ENCODE results near the gene KIF2A. TPM values are rescaled to one million over a fixed set of nuclear protein-coding genes. Genes with fewer than 3 reads are reported as not detected.

The KIF2A gene
- total and polyA plus RNA-seq, 2 of the 8 experiments (the other 6 are each of a cell fraction or from before 2014, with no cell fraction given): 18.4 to 97.1 TPM

GRCh38 chr5:62340979-62341378 is 35.0 kb downstream of the KIF2A start:
- H3K56ac ChIP-seq (replicated peaks; ENCODE audit: insufficient read length, low read depth, low read length): no peak overlapping the region
- H3K4me1 ChIP-seq (replicated peaks in 1 of 4; ENCODE audit: control insufficient read depth in 3 of 4, insufficient read depth in 4 of 4, low read length in 3 of 4): no peaks in the 10 kb centered on the region
- DNase-seq (ENCODE audit: low read depth in 1 of 2, low spot score in 2 of 2) (no peak), FAIRE-seq (no peak)
- CTCF ChIA-PET (ENCODE audit: partially characterized antibody): interaction anchor here (0.6 to 1.6 kb wide), 9 partner anchors 10 to 165 kb away, joined by 3 to 4 read pairs (median 3); no protein-coding TSS in a partner anchor
- no peak overlapping the region for H2AK5ac ChIP-seq (ENCODE audit: low read depth, low read length)
- H3K9me3 ChIP-seq (ENCODE audit: insufficient read depth in 2 of 2, low read depth in 1 of 2, low read length in 1 of 2): no peaks in the 10 kb centered on the region
- peaks cover 5 to 12% of the 10 kb centered on the region in 2 experiments for H4K20me1 ChIP-seq (replicated peaks in 1 of 2; ENCODE audit: control insufficient read depth in 1 of 2, insufficient read depth in 2 of 2, low read length in 2 of 2)
- no peak overlapping the region for H3K4me3 ChIP-seq (ENCODE audit: extremely low read depth in 1 of 4, insufficient read depth in 2 of 4, low read depth in 3 of 4, low read length in 4 of 4)
- no peak overlapping the region for H3K14ac ChIP-seq (ENCODE audit: insufficient read length)
- H3K79me1 ChIP-seq (ENCODE audit: low read depth, low read length): peaks cover 3% of the 10 kb centered on the region; the same call in 1 of the 2 replicates
- H3K18ac ChIP-seq (ENCODE audit: extremely low read depth, low read length): no peak overlapping the region
- H2BK5ac ChIP-seq (ENCODE audit: low read depth, low read length): no peak overlapping the region
- H3K9ac ChIP-seq (replicated peaks in 1 of 4; ENCODE audit: extremely low read depth in 1 of 4, low read depth in 3 of 4, low read length in 3 of 4): no peak overlapping the region
- H3K23me2 ChIP-seq (ENCODE audit: low read depth, low read length): no peaks in the 10 kb centered on the region
- no peak overlapping the region for H2BK15ac ChIP-seq (ENCODE audit: low read length)
- H3K4me2 ChIP-seq (ENCODE audit: insufficient read depth in 1 of 2, low read depth in 2 of 2, low read length in 2 of 2): no peak overlapping the region
- H3K36me3 ChIP-seq (ENCODE audit: control insufficient read depth in 2 of 4, insufficient read depth in 4 of 4, low read length in 3 of 4): no peaks in the 10 kb centered on the region
- POLR2A ChIA-PET (ENCODE audit: partially characterized antibody): no interaction called here
- H4K91ac ChIP-seq (replicated peaks; ENCODE audit: insufficient read length, low read length): no peak overlapping the region
- WGBS, 2 experiments (ENCODE audit: extremely low coverage in 1 of 2, insufficient coverage in 1 of 2, insufficient read length in 1 of 2, insufficient replicate concordance in 2 of 2, low coverage in 1 of 2, low lambda C conversion rate in 2 of 2, missing lambda C conversion rate in 1 of 2): 89% methylated on average over 2 of the region's 2 CpGs; no CpG with 5 or more reads in 1 of the 2 experiments
- H3K27ac ChIP-seq (ENCODE audit: low read depth, low read length): no peak overlapping the region
- H3K27me3 ChIP-seq (replicated peaks in 1 of 4; ENCODE audit: control insufficient read depth in 3 of 4, extremely low read depth in 1 of 4, insufficient read depth in 3 of 4, low read length in 3 of 4): no peaks in the 10 kb centered on the region
- no peak overlapping the region for H4K5ac ChIP-seq (ENCODE audit: insufficient read length, low read depth, low read length)
- no peak overlapping the region for H2BK20ac ChIP-seq (ENCODE audit: low read length)
- H3K79me2 ChIP-seq (ENCODE audit: control insufficient read depth in 1 of 2, insufficient read depth in 2 of 2, low read length in 2 of 2): peaks cover 11 to 79% of the 10 kb centered on the region in 2 experiments
- H2BK120ac ChIP-seq (replicated peaks; ENCODE audit: low read depth, low read length): no peak overlapping the region
- H3K4ac ChIP-seq (replicated peaks; ENCODE audit: insufficient read length, low read depth, low read length): no peak overlapping the region
- H4K8ac ChIP-seq (ENCODE audit: extremely low read depth, insufficient read depth, low read length): no peak overlapping the region
- no peak overlapping the region for H2AFZ ChIP-seq (ENCODE audit: low read length)
- no peak overlapping the region for H3K23ac ChIP-seq (ENCODE audit: insufficient read length)
- no peak overlapping the region for H2BK12ac ChIP-seq (ENCODE audit: low read depth, low read length)
- TF ChIP-seq CBX8 (IDR thresholded peaks at IDR 0.05; ENCODE audit: borderline replicate concordance, low read depth, low read length): no peak
- no peak for TF ChIP-seq CHD2 (IDR thresholded peaks at IDR 0.05; ENCODE audit: low read length)
- TF ChIP-seq YY1 (IDR thresholded peaks at IDR 0.05; ENCODE audit: low read depth, low read length): no peak
- no peak for TF ChIP-seq SP4 (IDR thresholded peaks at IDR 0.05; ENCODE audit: low read length)
- no peak for TF ChIP-seq EZH2 (IDR thresholded peaks at IDR 0.05; ENCODE audit: low read depth, low read length, severe bottlenecking)
- TF ChIP-seq, protein P1, sequence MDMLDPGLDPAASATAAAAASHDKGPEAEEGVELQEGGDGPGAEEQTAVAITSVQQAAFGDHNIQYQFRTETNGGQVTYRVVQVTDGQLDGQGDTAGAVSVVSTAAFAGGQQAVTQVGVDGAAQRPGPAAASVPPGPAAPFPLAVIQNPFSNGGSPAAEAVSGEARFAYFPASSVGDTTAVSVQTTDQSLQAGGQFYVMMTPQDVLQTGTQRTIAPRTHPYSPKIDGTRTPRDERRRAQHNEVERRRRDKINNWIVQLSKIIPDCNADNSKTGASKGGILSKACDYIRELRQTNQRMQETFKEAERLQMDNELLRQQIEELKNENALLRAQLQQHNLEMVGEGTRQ (IDR thresholded peaks at IDR 0.05; ENCODE audit: low read length): no peak
- no peak for TF ChIP-seq SIN3A (conservative IDR thresholded peaks at IDR 0.05 in 1 of 2, IDR thresholded peaks at IDR 0.05 in 1 of 2; ENCODE audit: low read depth in 1 of 2, low read length in 2 of 2)
- TF ChIP-seq MAFK (IDR thresholded peaks at IDR 0.05; ENCODE audit: low read depth, low read length): no peak
- TF ChIP-seq HDAC6 (IDR thresholded peaks at IDR 0.05; ENCODE audit: low read depth, low read length): no peak
- TF ChIP-seq, protein P2, sequence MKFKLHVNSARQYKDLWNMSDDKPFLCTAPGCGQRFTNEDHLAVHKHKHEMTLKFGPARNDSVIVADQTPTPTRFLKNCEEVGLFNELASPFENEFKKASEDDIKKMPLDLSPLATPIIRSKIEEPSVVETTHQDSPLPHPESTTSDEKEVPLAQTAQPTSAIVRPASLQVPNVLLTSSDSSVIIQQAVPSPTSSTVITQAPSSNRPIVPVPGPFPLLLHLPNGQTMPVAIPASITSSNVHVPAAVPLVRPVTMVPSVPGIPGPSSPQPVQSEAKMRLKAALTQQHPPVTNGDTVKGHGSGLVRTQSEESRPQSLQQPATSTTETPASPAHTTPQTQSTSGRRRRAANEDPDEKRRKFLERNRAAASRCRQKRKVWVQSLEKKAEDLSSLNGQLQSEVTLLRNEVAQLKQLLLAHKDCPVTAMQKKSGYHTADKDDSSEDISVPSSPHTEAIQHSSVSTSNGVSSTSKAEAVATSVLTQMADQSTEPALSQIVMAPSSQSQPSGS (IDR thresholded peaks at IDR 0.05; ENCODE audit: low read length): no peak
- TF ChIP-seq SIX5 (IDR thresholded peaks at IDR 0.05; ENCODE audit: low read depth, low read length): no peak
- TF ChIP-seq BACH1 (IDR thresholded peaks at IDR 0.05; ENCODE audit: low read length): no peak

Measured in H1 (cell line).